Nephron progenitor cell (in vitro differentiated cells): Measurements from ENCODE around the gene SLC39A1.

ENCODE experiments used
- DNase-seq: peaks from one replicate; pipeline ENCODE4 v3.0.0; 2021
- H3K27ac Mint-ChIP-seq: 2 replicates; pipeline ENCODE4 v1.8.0; 2021; ENCODE audit warnings: mild to moderate bottlenecking, moderate library complexity, mixed read lengths
- H3K27me3 Mint-ChIP-seq: 2 replicates; pipeline ENCODE4 v1.8.0; 2021; ENCODE audit warnings: mild to moderate bottlenecking, low read depth, mixed read lengths; ENCODE audit not compliant: poor library complexity
- H3K36me3 Mint-ChIP-seq: 2 replicates; pipeline ENCODE4 v1.8.0; 2021; ENCODE audit warnings: low read depth, mixed read lengths
- H3K4me1 Mint-ChIP-seq: 2 replicates; pipeline ENCODE4 v1.8.0; 2021; ENCODE audit warnings: mixed read lengths
- H3K4me3 Mint-ChIP-seq: 2 replicates; pipeline ENCODE4 v1.8.0; 2021; ENCODE audit warnings: mild to moderate bottlenecking, moderate library complexity, mixed read lengths
- H3K9me3 Mint-ChIP-seq: 2 replicates; pipeline ENCODE4 v1.8.0; 2021; ENCODE audit warnings: mild to moderate bottlenecking, moderate library complexity, mixed read lengths
- TF ChIP-seq, protein P1 (sequence below): fragments of 200-600 bp; sonication (generic); IDR thresholded peaks from 2 replicates; pipeline ENCODE4 v1.5.0; 2021; ENCODE audit warnings: antibody characterized with exemption

SLC39A1 gene

DNA sequence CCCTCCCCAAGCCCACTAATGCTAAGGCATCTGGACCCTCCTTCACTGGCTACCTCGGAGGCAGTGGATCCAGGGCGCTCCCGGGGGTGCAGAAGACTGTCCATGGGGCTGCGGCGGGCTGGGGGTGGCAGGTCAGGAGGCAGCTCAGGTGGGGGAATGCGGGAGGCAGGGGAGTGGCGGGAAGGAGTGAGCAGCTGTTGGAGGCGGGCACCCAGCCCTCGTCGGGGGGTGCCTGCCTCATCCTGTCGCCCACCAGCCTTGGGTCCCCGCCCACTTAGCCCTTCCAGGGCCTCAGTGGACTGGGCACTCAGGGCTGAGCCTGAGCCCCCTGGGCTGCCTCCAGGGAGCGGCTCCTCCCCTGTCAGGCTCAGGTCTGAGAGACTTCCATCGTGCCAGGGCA is 29.9 kb downstream of the SLC39A1 start:
- Mint-ChIP-seq H3K36me3 (peaks cover 47% of the 10 kb centered on the region), H3K4me3 (no peak overlapping the region), H3K27ac (no peak overlapping the region), H3K4me1 (no peaks in the 10 kb centered on the region), H3K27me3 (peaks cover 2% of the 10 kb centered on the region), H3K9me3 (no peaks in the 10 kb centered on the region)
- no peak for DNase-seq
- TF ChIP-seq, protein P1, sequence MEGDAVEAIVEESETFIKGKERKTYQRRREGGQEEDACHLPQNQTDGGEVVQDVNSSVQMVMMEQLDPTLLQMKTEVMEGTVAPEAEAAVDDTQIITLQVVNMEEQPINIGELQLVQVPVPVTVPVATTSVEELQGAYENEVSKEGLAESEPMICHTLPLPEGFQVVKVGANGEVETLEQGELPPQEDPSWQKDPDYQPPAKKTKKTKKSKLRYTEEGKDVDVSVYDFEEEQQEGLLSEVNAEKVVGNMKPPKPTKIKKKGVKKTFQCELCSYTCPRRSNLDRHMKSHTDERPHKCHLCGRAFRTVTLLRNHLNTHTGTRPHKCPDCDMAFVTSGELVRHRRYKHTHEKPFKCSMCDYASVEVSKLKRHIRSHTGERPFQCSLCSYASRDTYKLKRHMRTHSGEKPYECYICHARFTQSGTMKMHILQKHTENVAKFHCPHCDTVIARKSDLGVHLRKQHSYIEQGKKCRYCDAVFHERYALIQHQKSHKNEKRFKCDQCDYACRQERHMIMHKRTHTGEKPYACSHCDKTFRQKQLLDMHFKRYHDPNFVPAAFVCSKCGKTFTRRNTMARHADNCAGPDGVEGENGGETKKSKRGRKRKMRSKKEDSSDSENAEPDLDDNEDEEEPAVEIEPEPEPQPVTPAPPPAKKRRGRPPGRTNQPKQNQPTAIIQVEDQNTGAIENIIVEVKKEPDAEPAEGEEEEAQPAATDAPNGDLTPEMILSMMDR = no peak

DNA sequence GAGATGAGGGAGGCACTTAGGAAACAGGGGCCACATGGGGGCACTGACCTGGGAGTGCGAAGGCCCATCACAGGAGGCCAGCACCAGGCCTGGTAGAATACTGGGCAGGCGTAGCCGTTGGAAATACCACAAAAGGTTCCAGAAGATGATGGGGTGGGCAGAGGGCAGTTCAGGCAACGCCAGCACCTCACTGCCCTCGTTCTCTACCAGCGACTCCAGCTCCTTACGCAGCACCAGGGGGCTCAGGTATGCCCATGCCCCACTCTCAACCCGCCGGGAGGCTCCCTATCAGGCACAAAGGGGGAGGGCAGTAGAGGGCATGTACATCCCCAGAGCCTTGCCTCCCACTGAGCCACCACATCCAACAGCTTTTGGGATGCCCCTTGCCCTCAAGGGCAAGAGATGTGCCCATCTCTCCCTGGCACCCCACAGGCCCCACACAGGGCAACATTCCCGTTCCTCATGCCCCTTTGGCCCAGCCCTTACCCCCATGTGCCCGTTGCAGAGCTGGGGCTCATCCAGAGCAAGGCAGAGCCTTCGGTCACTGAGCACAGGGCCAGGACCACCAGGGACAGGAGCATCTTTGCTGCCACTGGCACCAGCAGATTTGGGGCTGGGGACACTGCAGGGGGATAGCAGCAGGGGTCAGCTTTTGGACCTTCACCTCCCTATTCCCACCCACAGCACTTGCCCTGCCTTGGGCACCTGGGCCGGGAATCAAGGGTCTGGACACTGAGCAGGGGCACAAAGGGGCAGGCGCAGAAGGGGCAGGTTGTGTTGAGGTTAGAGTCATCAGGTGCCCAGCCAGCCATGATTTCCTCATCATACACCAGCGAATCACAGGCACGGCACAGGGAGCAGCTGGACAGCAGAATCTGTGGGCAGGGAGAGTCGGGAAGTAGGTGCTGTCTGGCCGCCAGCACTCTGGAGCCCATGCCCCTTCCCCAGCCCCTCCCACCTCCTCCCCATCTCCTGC is 30.9 kb downstream of the SLC39A1 start:
- no peak overlapping the region for H3K27ac Mint-ChIP-seq
- H3K36me3 Mint-ChIP-seq = peaks cover 43% of the 10 kb centered on the region
- H3K4me3 Mint-ChIP-seq = no peak overlapping the region
- no peaks in the 10 kb centered on the region for H3K4me1 Mint-ChIP-seq
- TF ChIP-seq, protein P1 = no peak
- peaks cover under 1% of the 10 kb centered on the region for H3K27me3 Mint-ChIP-seq
- H3K9me3 Mint-ChIP-seq = no peaks in the 10 kb centered on the region
- DNase-seq = no peak

DNA sequence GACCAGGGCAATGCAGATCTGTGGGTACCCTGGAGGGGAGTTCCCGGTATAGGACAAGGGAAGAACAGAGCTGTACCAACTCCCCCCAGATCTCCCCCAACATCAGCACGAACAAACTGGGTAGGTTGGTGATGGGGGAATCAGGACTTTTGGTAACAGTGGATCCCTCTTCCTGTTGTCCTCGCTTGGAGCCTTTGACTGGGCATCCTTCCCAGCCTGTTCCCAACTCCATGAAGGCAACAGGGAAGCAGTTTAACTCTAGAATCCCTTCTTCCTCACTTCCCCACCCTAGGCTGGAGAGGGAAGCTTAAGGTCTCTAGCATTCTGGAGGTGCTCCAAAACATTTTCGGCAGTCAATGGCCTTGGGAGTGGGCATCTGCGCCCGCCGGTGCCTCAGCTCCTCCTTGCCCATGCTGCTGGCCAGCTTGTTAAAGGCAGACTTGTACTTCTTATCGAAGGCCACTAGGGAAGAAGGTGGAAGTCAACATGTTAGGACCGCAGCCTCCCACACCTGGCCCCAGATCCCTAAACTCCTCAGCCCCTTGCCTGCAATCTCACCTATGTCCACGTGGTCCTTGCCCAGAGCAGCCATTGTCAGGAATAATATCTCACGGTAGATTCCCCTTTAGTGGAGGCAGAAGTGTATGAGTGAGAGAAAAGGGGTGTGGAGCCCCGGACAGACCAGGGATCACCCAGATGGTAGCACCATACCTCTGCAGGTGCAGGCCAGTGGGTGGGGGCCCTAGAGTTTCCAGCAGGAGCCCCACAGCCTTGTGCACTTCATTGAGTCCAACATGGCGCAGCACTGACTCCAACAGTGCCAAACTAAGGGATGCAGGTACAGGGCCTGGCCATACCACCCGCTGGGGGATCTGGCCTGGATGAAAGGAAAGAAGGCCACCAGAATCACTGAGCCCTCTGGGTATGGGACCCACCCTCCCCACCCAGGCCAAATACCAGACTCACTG is 33.1 kb downstream of the SLC39A1 start:
- Mint-ChIP-seq H3K36me3 (peaks cover 25% of the 10 kb centered on the region), H3K27me3 (no peaks in the 10 kb centered on the region), H3K27ac (peak overlapping the region; percentile 64), H3K9me3 (no peaks in the 10 kb centered on the region), H3K4me1 (no peaks in the 10 kb centered on the region), H3K4me3 (no peak overlapping the region)
- TF ChIP-seq, protein P1 = no peak
- DNase-seq = no peak

DNA sequence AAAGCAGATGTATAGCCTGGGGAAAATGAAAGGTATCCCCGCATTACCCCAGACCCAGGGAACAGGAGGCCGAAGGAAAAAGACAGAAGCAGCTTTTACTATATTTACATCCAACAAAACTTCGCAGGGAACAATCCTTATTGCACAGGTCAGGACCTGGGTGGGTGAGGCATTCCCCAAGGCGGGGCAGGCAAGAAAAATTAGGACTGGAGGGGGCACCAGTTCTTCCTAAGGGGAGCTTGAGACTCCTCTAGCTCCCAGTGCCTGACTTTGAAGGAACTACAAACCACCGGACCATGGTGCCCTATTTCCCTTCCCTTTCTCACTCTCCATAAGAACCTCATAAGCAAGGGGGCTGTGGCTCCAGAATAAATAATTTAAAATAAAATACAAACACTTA is 33.9 kb downstream of the SLC39A1 start:
- peak overlapping the region; percentile 64 for H3K27ac Mint-ChIP-seq
- TF ChIP-seq, protein P1 = no peak
- H3K4me3 Mint-ChIP-seq = no peak overlapping the region
- H3K27me3 Mint-ChIP-seq = no peaks in the 10 kb centered on the region
- no peaks in the 10 kb centered on the region for H3K4me1 Mint-ChIP-seq
- no peak for DNase-seq
- H3K36me3 Mint-ChIP-seq = peaks cover 16% of the 10 kb centered on the region
- no peaks in the 10 kb centered on the region for H3K9me3 Mint-ChIP-seq

DNA sequence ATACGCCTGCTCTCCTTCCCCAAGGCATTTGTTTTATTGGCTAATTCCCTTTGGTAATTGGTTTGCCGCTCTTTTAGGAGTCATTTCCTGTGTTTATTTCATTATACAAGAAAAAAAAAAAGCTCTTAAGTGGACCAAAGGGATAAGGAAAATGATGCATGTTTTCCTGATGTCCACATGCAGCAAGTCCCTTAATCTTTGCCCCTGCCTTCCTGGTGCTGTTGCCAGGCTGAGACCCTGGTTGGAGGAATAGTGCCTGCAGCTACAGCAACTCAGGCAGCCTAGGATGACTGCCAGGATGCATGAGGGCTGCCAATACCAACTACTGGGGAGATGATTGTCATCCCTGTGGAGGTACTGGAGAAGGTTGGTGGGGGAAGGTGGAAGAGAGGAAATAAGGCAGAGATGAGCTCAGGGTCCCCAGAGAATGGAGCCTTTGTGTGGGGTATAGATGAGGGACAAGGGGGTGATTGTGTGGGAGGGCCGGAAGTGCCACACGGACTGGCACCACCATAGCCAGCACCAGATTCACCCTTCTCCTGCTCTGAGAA is 34.5 kb downstream of the SLC39A1 start:
- Mint-ChIP-seq H3K9me3 (no peaks in the 10 kb centered on the region), H3K4me3 (no peak overlapping the region), H3K4me1 (peaks cover 2% of the 10 kb centered on the region), H3K27ac (peak overlapping the region; percentile 80), H3K27me3 (no peaks in the 10 kb centered on the region), H3K36me3 (peaks cover 14% of the 10 kb centered on the region)
- no peak for DNase-seq
- TF ChIP-seq, protein P1 = no peak
